H1 (cell line): ENCODE measurements around the gene CHST11. TPM values are rescaled to one million over a fixed set of nuclear protein-coding genes. Genes with fewer than 3 reads are reported as not detected.

Experiments used
- ATF2 ChIP-seq: IDR thresholded peaks from 2 replicates; pipeline ENCODE4 v1.6.1; 2012; ENCODE audit warnings: low read length, inconsistent platforms
- CBX5 ChIP-seq: fragments of 300-800, 300-1000 bp; sonication (generic); IDR thresholded peaks from 2 replicates; pipeline ENCODE4 v1.7.1; 2016; ENCODE audit warnings: antibody characterized with exemption, low read length, low read depth
- CHD7 ChIP-seq: fragments of 300-600 bp; sonication (generic); IDR thresholded peaks from 2 replicates; pipeline ENCODE4 v1.7.1; 2012; ENCODE audit warnings: low read length, moderate library complexity, mild to moderate bottlenecking, inconsistent platforms; ENCODE audit not compliant: insufficient replicate concordance
- E2F6 ChIP-seq: IDR thresholded peaks from 2 replicates; pipeline ENCODE4 v1.6.1; 2012; ENCODE audit warnings: inconsistent platforms
- SIN3A ChIP-seq, 2 experiments: IDR thresholded peaks in 1 of 2; conservative IDR thresholded peaks in 1 of 2; 2 replicates each; pipeline ENCODE4 v1.6.1; 2011 to 2012; ENCODE audit warnings: low read length in 2 of 2, improper control_type of control experiment in 1 of 2, low read depth in 1 of 2, mild to moderate bottlenecking in 1 of 2
- SIX5 ChIP-seq: IDR thresholded peaks from 2 replicates; pipeline ENCODE4 v1.6.1; 2011; ENCODE audit warnings: mild to moderate bottlenecking, low read depth, low read length
- SRF ChIP-seq: IDR thresholded peaks from 2 replicates; pipeline ENCODE4 v1.6.1; 2011; ENCODE audit warnings: mild to moderate bottlenecking, low read depth, low read length, moderate library complexity
- USF2 ChIP-seq: IDR thresholded peaks from 2 replicates; pipeline ENCODE4 v1.6.1; 2011; ENCODE audit warnings: low read length, improper control_type of control experiment
- polyA plus RNA-seq, 7 experiments: library from polyadenylated mRNA; depleted of rRNA in 3 of 7; stranded (reverse) in 5 of 7; unstranded in 2 of 7; fragments of >200 nt in 5 of 7; fragments of 200-250 nt in 2 of 7; gene quantifications; 1 replicate in 5 of 7; 2 replicates in 1 of 7; 4 replicates in 1 of 7; pipeline versions ENCODE4 v1.2.1 to v1.2.3, GENCODE V29; 2011 to 2013; ENCODE audit warnings: missing spikeins in 2 of 7, mixed read lengths in 2 of 7
- total RNA-seq: library from RNA; stranded (reverse); fragmentation: NEBNext Ultra II Directional; extraction: Animal tissue kit (Norgen Biotek cat#: 25700); gene quantifications from 2 replicates; pipeline ENCODE4 v1.2.1, GENCODE V29; 2021

Gene CHST11
- total and polyA plus RNA-seq, 2 of the 8 experiments (the other 6 are each of a cell fraction or from before 2014, with no cell fraction given): 14.4 to 20.8 TPM

- no peak for TF ChIP-seq CHD7
- no peak for TF ChIP-seq SRF
- no peak for TF ChIP-seq SIX5
- TF ChIP-seq USF2: no peak
- TF ChIP-seq ATF2: no peak
- TF ChIP-seq SIN3A (conservative IDR thresholded peaks at IDR 0.05 in 1 of 2, IDR thresholded peaks at IDR 0.05 in 1 of 2; ENCODE audit: low read depth in 1 of 2, low read length in 2 of 2): no peak
- no peak for TF ChIP-seq CBX5
- no peak for TF ChIP-seq E2F6
Observed at GRCh38 chr12:104628831-104629135, 172.0 kb downstream of the CHST11 start (continued).
